GM19035 (cell line): ENCODE results near the gene NISCH.

ENCODE experiments used
- ATAC-seq: cut with Tn5 transposase; IDR thresholded peaks from one replicate; pipeline ENCODE4 v1.9.1; 2021; ENCODE audit not compliant: unreplicated experiment

Gene NISCH

GRCh38 chr3:52535411-52536111, 80.2 kb downstream of the NISCH start:
- no peak for ATAC-seq

GRCh38 chr3:52536112-52536368, 80.6 kb downstream of the NISCH start:
- no peak for ATAC-seq

GRCh38 chr3:52536369-52537164, 81.2 kb downstream of the NISCH start, which contains the start of gene UQCC5:
TSS of gene UQCC5 (plus strand) at chr3:52536605. CDS start at chr3:52536756, 151 bp downstream.
- ATAC-seq, result peak; percentile 83

- no peak for ATAC-seq
Observed at GRCh38 chr3:52537165-52537620, 81.8 kb downstream of the NISCH start.

GRCh38 chr3:52537726-52538421, 82.5 kb downstream of the NISCH start:
- ATAC-seq, result no peak

- no peak for ATAC-seq
Observed at GRCh38 chr3:52539010-52539653, 83.7 kb downstream of the NISCH start.

GRCh38 chr3:52541050-52541449, 85.6 kb downstream of the NISCH start:
- no peak for ATAC-seq
